HG02885 (cell line): ENCODE measurements around the gene FAM72B.
"Not testable (repeated sequence)": the region's sequence is repeated elsewhere in the genome, so short reads cannot be mapped to it uniquely, and the experiment has no call there.

Experiments
- ATAC-seq: cut with Tn5 transposase; IDR thresholded peaks from one replicate; pipeline ENCODE4 v1.9.1; 2021; ENCODE audit warnings: mild to moderate bottlenecking; ENCODE audit not compliant: unreplicated experiment, poor library complexity

The FAM72B gene

DNA sequence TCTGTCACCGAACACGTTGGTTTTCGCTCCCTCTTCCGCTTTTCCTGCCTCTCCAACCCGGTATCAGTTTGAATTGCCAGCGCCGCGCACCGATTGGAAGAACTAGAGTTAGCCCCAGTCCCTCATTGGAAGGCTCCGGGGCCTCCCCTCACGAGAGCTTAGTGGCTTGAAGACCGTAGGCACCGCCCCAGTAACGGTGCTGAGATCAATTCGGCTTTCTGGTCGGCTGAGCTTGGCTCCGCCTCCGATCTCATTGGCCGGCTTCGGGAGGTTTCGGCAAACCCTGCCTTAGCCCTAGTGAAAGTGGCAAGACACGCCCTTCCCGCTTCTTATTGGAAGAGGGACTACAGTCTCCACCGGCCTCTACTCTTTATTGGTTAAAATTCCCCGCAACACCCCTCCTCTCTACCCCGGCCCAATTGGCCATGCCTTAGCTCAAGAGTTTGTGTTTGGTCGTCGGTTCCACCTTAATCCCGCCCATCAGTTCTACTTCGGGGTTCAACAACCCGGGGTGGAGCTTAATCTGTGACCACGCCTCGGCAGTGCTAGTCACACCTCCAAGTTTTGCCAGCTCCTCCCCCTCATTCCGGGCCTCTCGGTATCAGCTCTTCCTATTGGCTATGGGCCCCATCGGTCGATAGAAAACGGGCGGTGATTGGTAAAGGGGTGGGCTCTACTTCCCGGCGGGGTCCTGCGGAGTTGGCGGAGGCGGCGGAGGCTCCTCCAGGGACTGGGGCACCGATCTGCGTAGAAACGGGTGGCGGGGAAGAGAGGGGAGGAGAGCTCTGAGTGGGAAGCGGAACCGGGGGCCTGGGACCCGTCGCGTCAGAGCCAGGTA is at the start of gene FAM72B, which contains the start of gene SRGAP2C:
FAM72B (minus strand) TSS at position 51 of the 838 bp plus-strand sequence. CDS start 851 bp downstream, outside the sequence.
SRGAP2C (plus strand) TSS at position 686 of the 838 bp plus-strand sequence. CDS start 2,472 bp downstream, outside the sequence.
- ATAC-seq = peak; percentile 86

DNA sequence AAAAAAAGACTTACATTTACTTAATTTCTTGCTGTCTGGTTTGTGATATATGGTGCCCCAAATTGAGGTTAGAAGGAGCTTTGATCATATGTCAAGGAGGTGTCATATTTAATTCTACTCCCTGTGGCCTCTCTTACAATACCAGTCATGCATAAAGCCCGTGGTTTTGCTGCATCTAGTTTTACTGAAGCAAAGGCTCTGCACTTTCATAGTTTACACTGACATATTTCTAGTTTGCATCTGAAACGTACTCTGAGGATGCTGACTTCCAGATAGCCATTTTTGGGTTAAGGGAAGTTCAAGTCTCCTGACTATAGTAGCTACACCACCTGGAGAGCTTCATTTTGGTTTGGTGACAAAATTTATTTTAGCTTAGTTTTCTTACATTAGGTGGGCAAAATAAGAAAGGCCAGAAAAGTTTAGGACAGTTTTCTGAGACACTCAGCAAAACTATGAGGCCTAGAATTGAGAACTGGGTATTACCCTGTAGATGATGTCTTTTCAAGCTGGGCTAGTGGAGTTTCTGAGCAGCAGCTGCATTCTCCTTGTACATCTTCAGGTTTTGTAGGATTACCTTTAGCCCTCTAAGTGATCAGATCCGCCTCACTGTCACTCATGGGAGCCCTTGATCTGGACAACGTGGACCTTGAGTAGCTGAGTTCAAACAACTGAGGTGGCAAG is 48.4 kb upstream of the FAM72B start:
- ATAC-seq = peak; percentile 78

DNA sequence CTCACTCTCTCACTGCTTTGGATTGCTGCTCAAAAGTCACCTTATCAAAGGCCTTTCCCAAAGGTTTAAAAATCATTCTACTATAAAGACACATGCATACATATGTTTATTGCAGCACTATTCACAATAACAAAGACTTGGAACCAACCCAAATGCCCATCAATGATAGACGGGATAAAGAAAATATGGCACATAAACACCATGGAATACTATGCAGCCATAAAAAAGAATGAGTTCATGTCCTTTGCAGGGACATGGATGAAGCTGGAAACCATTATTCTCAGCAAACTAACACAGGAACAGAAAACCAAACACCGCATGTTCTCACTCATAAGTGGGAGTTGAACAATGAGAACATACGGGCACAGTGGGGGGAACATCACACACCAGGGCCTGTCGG is 46.5 kb upstream of the FAM72B start:
- ATAC-seq = not testable (repeated sequence)

DNA sequence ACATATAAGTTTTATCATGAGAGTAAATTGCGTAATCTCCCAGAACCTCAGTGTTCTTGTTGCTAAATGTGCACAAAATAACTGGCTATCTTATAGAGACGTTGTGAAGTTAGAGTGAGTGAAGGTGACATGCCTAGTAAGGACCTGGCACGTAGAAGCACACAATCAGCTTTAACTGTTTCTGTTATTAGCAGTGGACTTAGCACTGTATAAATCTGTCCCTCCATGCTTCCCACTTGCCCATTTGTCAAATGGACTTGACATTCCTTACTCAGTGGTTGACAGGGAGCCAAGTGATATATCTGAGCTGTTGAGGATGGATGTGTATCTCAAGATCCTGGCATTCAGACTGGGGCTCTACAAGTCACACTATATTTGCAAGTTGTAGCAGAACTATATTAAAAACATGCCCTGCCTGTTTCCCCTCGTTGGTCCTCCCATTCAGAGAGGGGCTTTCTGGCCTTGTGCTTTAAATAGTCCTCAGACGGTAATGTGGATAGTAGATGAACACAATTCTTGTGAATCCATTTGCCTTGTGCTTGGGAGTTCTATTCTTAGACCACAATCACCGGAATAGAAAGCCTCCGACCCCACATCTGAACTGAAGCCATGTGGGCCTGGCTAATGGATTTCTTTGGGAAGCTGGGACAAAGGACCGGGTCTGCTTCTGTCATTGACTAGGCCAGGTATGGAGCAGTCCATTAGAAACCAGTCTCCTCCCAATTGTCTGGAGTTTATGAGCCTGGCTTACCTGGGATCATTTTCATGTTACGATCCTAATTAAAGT is 43.6 kb upstream of the FAM72B start:
- not testable (repeated sequence) for ATAC-seq

DNA sequence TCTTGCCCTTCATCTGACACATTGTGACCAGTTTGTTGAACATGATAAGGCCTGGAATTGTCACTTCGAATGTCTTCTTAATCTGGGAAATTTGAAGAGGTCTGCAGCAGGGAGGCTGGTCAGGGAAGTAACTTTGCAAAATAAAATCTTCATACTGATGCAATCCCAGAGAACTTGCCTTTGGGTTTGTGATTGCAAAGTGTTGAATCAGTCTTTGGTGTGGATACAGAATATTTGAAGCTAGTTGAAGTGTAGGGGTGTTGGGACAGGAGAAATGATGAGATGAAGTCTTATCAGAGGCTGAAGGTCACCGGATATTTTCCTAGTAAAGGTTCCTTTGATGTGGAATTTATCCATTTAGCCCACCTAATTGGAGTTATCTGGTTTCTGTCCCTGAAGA is 42.8 kb upstream of the FAM72B start:
- not testable (repeated sequence) for ATAC-seq

DNA sequence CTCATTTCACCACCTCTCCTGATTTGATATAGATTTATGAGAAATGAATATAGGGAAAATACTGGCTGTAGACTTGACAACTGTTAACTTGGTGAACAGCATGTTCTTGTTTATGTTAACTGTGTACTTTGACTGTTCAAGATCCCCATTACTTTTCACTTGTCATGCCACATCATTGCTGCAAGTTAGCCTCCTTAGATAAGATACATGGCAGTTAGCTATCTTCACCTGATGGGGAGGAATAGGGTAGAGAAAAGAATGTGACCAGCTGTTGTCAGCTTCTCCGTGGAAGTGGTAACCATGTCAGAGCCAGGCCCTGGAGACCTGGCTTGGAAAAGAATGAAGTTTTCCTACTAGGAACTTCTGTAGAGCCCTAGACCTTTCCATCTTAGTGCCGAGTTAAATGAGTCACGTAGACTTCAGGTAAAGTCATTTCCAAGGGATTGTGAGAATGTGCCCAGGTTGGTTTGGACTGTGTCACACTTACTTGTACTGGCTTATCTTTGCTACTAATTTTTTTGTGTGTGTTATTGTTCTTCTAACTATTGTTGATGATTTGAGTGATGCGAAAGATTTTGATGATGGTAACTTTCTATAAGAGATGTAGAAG is 42.3 kb upstream of the FAM72B start:
- ATAC-seq = not testable (repeated sequence)

DNA sequence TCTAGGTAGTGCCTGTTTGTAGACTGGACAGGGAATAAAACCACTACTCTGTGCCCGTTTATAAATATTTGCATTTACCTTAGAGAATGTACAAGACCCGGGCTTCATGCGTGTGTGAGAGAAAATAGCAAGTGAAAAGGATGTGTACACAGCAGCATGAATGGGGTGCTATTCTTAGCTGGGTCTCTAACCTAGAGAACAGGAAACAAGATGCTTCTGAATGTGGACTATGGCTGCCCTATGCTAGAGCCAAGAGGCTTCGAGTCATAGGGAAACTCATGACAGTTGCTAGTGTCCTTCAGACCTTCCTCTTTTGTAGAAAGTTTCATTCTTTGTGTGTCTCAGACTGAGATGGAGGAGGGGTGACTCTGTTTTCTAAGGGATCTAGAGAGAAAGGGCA is 40.6 kb upstream of the FAM72B start:
- peak; percentile 99 for ATAC-seq

DNA sequence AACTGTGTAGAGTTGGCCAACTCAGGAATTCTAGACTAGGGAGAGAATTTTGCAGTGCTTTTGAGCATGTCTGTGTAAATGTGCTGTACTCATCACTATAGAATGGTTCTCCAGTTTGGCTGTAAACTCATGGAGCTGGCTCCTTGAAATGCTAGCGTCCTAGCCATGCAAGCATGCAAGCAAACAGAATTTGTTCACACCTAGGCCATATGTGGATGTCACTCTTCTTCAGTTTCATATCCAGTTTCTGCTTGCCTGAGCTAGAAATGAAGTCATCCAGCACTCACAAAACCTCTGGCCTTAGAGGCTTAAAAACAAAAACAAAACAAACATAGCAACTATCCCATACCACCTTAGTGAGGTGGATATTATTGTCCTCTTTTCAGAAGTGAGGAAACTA is 37.6 kb upstream of the FAM72B start:
- peak; percentile 50 for ATAC-seq

DNA sequence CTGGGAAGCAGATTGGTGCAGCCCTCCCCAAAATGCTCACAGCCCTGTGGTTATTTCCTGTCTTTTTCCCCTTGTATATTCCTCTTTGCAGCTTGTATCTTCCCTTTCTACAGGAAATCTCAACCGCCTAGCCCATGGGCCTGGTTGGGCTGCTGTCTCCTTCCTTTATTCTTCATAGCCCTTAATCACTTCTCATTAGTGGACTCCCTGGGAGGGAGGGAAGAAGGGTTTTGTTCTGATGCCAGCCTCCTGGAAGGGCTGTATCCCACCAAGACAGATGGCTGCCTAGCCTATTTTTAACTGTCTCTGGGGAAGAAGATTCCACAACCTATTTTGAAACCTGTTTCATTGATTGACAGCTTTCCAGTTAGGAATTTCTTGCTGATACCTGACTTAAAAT is 32.5 kb upstream of the FAM72B start:
- ATAC-seq = not testable (repeated sequence)

DNA sequence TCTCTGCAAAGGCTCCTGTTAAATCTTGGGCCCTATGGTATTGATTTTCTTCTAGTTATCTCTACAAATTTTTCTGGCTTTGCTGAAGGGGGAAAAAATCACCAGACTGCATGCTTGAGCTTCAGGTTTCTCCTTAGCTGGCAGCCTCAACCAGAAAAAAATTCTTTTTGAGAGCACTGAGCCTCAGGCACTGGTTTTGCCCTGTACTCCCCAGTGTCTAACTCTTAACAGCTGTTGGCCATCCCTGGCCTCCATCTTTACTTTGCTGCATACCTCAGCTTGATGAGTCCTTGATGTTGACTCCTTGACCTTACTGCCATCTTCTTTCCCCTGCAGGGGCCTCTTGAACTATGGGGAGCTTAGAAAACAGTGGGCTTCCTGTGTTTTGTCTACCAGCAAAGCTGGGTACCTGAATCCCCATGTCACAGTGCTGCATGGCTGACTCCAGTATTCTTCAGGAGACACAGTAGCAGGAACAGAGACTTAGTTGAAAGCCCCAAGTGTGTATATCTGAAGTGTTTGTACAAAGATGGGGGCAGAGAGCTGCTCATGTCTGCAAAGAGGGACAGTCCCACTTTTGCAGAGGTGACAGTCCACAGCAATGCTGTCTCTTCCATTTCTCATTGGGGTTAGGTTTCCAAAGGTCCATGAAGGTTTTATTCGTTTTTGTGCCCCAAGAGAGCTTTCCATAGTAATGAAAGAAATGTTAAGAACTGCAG is 31.7 kb upstream of the FAM72B start:
- not testable (repeated sequence) for ATAC-seq

DNA sequence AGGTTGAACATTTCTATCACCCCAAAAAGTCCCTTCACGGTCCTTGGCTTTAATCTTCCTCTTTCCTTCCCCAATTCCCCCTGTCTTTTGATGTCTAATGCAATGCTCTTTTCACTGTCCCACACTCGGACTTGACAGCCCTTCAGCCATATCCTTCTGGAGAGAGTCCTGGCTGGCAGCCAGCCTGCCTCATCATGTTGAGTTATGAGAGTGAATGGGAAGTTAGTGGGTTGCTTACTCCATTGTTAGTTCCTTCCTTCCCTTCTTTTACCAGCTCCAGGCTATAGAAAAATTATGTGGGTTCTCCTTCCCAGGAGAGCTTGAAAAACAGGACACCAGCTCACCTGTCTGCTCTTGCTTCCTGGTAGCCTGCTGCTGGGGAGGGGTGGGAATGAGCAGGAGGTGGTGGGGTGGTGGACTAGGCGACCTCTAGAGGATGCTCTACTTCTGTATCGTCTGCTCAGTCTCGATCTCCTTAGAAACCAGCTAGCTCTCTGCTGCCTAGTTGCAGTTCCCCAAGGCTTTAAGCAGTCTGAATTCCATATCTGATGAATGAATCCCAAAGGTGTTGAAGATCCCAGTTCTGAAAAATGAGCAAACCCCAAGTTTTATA is 30.5 kb upstream of the FAM72B start:
- ATAC-seq = peak; percentile 69

DNA sequence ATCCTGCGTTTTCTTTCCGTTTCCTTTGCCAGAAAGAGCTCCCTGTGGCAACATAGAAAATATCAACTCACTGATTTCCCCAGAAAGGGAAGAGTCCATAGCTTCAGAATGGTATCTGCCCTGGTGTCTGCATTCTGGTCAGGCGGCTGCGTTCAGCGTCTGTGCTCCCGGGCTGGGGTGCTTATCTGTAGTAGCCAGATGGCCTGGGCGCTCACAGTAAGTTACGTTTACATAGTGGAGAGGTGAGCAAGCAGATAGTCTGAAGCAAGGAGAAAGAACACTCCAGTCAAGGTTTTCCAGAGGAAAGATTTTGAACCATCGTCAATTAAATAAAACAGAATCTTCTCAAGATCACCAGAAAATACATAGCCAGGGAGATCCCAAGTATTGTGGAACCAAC is 29.4 kb upstream of the FAM72B start:
- ATAC-seq = not testable (repeated sequence)

DNA sequence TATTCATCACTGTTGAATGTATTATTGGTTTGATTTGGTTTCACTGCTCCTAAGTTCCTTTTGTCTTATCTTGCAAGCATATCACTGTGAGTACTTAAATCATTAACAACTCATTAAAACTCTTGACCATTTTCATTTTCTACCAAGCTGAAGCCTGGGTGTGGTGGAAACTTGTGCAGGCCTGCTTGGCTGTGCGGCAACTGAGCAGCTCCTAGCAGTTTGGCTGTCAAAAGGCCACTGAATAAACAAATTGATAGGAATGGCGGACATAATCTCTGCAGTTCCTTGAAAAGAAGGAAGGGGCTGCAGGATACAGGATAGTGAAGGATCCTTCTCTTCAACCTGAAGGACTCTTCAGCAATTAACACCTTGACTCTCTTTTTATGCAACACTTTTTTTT is 26.6 kb upstream of the FAM72B start:
- ATAC-seq = not testable (repeated sequence)

DNA sequence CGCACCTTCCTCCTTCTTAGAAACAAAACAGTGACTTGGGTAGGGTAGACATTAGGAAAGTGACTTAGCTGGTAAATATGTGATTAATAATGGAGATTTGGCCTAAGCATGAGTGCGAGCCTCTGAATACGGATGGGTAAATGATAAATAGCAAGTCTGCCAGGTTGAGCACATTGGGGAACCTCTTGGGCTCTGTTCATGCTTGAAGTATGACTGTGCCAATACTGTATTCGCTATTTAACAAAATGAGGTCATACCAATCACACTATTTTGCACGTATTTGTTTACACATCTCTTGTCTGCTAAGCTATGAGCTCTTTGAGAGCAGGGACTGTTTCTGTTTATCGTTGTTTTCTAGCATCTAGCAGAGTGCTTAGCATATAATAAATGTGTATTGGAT is 24.2 kb upstream of the FAM72B start:
- not testable (repeated sequence) for ATAC-seq

DNA sequence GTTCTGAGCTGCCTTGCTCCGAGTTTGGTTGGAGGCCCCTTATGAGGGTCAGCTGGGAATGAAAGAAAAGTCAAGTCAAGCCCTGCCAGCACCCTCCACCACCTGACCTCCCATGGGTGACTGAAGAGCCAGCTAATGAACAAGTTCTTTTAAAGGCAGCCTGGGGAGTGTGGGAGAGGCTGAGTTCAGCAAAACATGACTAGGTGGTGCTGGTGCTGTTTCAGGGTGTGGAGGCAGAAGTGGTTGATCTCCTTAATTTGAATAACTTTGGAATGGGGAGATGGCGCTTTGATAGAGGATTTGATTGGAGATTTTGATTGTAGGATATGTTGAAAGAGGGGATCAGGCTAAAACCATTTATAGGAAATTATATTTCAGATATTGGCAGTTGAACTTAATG is 23.2 kb upstream of the FAM72B start:
- ATAC-seq = not testable (repeated sequence)

DNA sequence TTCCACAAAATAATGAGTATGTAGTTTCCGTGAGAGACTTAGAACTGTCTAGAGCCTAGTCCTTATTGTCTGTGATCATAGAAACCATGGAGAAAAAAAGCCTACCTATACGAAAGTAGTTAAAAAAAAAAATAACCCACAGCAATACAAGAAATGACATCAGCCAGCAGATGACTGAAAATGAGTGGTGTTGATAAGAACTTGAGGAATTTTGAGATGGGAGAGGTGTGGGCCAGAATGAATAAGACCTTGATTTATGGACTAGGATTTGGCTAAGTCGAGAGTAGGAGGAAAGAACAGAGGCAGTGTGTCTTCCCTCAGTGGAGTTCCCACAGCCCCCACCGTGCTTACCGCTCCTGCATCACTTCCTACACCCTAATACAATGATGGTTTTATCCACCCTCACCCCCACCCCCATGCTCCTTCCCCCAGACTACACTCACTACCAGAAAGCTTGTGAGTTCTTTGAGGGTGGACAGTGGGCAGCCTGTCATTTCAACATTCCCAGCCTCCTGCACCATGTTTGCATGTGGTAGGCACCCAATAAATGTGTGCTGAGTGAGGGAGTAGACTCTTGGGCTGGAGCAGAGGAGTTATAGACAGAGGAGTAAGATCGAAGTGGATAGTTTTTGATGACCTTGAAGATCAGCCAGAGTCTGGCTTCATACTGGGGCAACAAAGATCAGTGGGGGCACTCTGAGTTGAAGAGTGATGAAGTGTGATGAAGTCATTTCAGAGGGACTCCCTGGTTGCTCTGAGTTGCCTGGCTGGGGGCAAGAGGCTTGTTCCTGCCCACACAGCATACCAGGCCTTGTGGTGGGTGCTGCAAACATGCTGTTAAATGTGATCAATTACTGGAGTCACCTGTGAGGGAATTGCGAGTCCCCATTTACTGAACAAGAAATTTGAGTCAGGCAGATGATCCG is 21.9 kb upstream of the FAM72B start:
- not testable (repeated sequence) for ATAC-seq

DNA sequence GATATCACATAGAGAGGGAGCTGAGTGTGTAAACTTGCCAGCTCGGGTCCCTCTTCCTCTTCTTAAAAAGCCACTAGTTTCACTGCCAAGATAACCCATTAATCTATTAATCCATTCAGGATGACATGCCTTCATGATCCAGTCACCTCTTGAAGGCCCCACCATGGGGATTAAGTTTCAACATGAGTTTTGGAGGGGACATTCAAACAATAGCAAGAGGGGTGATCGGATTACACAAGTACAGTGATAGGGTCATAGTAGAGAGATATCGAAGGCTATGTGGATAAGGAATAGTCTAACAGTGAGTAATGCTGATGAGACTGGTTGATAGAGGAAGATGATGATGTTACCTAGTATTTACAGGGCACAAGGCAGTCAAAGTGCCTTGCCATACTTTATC is 18.8 kb upstream of the FAM72B start:
- not testable (repeated sequence) for ATAC-seq
